GM10248 (cell line): ENCODE measurements around the gene MED28.

Experiments
- CTCF ChIA-PET: fragments of 300-600 bp; sonication (Branson Sonifier 250); formaldehyde crosslinking; extraction: SDS; loops from one replicate; lab custom pipeline; 2021; ENCODE audit warnings: antibody characterized with exemption; lab: Yijun Ruan, JAX
- POLR2A ChIA-PET: fragments of 350-650 bp; sonication (Branson Sonifier 250); formaldehyde crosslinking; extraction: SDS; loops from one replicate; lab custom pipeline; 2020; ENCODE audit warnings: antibody characterized with exemption; lab: Yijun Ruan, JAX
- DNase-seq: peaks from one replicate; pipeline ENCODE4 v3.0.0; 2012; ENCODE audit errors: extremely low spot score
- TF ChIP-seq, protein P1 (sequence below): IDR thresholded peaks from 2 replicates; pipeline ENCODE4 v1.5.1; 2012; ENCODE audit warnings: mild to moderate bottlenecking, low read depth; ENCODE audit errors: extremely low read depth, missing control alignments, control extremely low read depth

MED28 gene

GRCh38 chr4:17682222-17682566 is 67.8 kb downstream of the MED28 start:
- TF ChIP-seq, protein P1, sequence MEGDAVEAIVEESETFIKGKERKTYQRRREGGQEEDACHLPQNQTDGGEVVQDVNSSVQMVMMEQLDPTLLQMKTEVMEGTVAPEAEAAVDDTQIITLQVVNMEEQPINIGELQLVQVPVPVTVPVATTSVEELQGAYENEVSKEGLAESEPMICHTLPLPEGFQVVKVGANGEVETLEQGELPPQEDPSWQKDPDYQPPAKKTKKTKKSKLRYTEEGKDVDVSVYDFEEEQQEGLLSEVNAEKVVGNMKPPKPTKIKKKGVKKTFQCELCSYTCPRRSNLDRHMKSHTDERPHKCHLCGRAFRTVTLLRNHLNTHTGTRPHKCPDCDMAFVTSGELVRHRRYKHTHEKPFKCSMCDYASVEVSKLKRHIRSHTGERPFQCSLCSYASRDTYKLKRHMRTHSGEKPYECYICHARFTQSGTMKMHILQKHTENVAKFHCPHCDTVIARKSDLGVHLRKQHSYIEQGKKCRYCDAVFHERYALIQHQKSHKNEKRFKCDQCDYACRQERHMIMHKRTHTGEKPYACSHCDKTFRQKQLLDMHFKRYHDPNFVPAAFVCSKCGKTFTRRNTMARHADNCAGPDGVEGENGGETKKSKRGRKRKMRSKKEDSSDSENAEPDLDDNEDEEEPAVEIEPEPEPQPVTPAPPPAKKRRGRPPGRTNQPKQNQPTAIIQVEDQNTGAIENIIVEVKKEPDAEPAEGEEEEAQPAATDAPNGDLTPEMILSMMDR = no peak

More at GRCh38 chr4:17682222-17682566, 67.8 kb downstream of the MED28 start:
- peak; percentile 0 for DNase-seq
- POLR2A ChIA-PET = no interaction called here
- CTCF ChIA-PET = interaction anchor here (1.2 kb wide), 1 partner anchor 13 kb away, joined by 3 read pairs; no protein-coding TSS in a partner anchor
